HEK293 (cell line): Measurements from ENCODE around the gene NUP62.
A peak's percentile ranks its signal among the peaks of the same experiment; 100 is the strongest.

Experiments used
- CTCF ChIA-PET: fragments of 350-600 bp; formaldehyde crosslinking; extraction: SDS; loops from one replicate; lab custom pipeline; 2021; ENCODE audit warnings: antibody characterized with exemption; lab: Yijun Ruan, JAX
- POLR2A ChIA-PET: fragments of 300-600 bp; formaldehyde crosslinking; extraction: SDS; loops from one replicate; lab custom pipeline; 2020; ENCODE audit warnings: antibody characterized with exemption, inconsistent platforms; lab: Yijun Ruan, JAX
- H3K27ac ChIP-seq: fragments of 200-500 bp; sonication (Bioruptor generic); 2 replicates; pipeline ENCODE4 v1.5.1; 2014; ENCODE audit warnings: low read depth, low read length, control low read depth, inconsistent platforms; ENCODE audit errors: extremely low read depth
- H3K36me3 ChIP-seq, 2 experiments: fragments of 200-500 bp in 1 of 2; sonication (Bioruptor generic) in 1 of 2; 1 replicate in 1 of 2; 2 replicates in 1 of 2; pipeline ENCODE4 v1.5.1; 2014 to 2017; ENCODE audit warnings: inconsistent platforms in 2 of 2, low read length in 2 of 2; ENCODE audit not compliant: control insufficient read depth in 2 of 2, insufficient read depth in 1 of 2
- H3K4me1 ChIP-seq: fragments of 200-500 bp; sonication (Bioruptor generic); 2 replicates; pipeline ENCODE4 v1.5.1; 2014; ENCODE audit warnings: mild to moderate bottlenecking, low read length, inconsistent platforms; ENCODE audit not compliant: control insufficient read depth, insufficient read depth
- H3K4me3 ChIP-seq: 2 replicates; pipeline ENCODE4 v1.5.1; 2011; ENCODE audit warnings: low read depth, mild to moderate bottlenecking, control low read depth, low read length, moderate library complexity
- H3K9me3 ChIP-seq: fragments of 200-500 bp; sonication (Bioruptor generic); 2 replicates; pipeline ENCODE4 v1.5.1; 2014; ENCODE audit warnings: low read depth, low read length, inconsistent platforms; ENCODE audit not compliant: control insufficient read depth, insufficient read depth
- FEZF1 ChIP-seq: fragments of 450-650 bp; formaldehyde crosslinking; IDR thresholded peaks from 2 replicates; pipeline ENCODE4 v1.5.1; 2016; ENCODE audit warnings: missing biosample characterization, missing genetic modification characterization
- GLI2 ChIP-seq: fragments of 450-650 bp; formaldehyde crosslinking; IDR thresholded peaks from 2 replicates; pipeline ENCODE4; 2017; ENCODE audit warnings: missing biosample characterization, missing genetic modification characterization, low read depth, borderline replicate concordance
- SALL2 ChIP-seq: fragments of 450-650 bp; formaldehyde crosslinking; IDR thresholded peaks from 2 replicates; pipeline ENCODE4 v1.5.0; 2017; ENCODE audit warnings: missing biosample characterization, mild to moderate bottlenecking, missing genetic modification characterization, borderline replicate concordance
- SP3 ChIP-seq: fragments of 450-650 bp; formaldehyde crosslinking; IDR thresholded peaks from 2 replicates; pipeline ENCODE4 v1.5.1; 2016; ENCODE audit warnings: missing biosample characterization, missing genetic modification characterization
- TRIM28 ChIP-seq: IDR thresholded peaks from 2 replicates; pipeline ENCODE4 v1.6.1; 2011; ENCODE audit warnings: low read length, control low read depth, borderline replicate concordance
- ZIC2 ChIP-seq: fragments of 450-650 bp; formaldehyde crosslinking; IDR thresholded peaks from 2 replicates; pipeline ENCODE4 v1.5.1; 2016; ENCODE audit warnings: missing biosample characterization, missing genetic modification characterization
- ZNF157 ChIP-seq: fragments of 450-650 bp; formaldehyde crosslinking; IDR thresholded peaks from 2 replicates; pipeline ENCODE4 v1.5.1; 2016; ENCODE audit warnings: missing biosample characterization, missing genetic modification characterization
- ZNF311 ChIP-seq: fragments of 450-650 bp; formaldehyde crosslinking; IDR thresholded peaks from 2 replicates; pipeline ENCODE4 v1.5.1; 2017; ENCODE audit warnings: missing biosample characterization, missing genetic modification characterization, borderline replicate concordance
- ZNF433 ChIP-seq: fragments of 450-650 bp; formaldehyde crosslinking; IDR thresholded peaks from 2 replicates; pipeline ENCODE4 v1.5.1; 2016; ENCODE audit warnings: missing biosample characterization, missing genetic modification characterization, low read depth
- ZNF558 ChIP-seq: fragments of 450-650 bp; formaldehyde crosslinking; IDR thresholded peaks from 2 replicates; pipeline ENCODE4 v1.5.1; 2016; ENCODE audit warnings: missing biosample characterization, missing genetic modification characterization
- ZNF747 ChIP-seq: fragments of 450-650 bp; formaldehyde crosslinking; IDR thresholded peaks from 2 replicates; pipeline ENCODE4 v1.5.1; 2016; ENCODE audit warnings: missing biosample characterization, missing genetic modification characterization
- ZSCAN30 ChIP-seq: fragments of 450-650 bp; IDR thresholded peaks from 2 replicates; pipeline ENCODE4 v1.5.1; 2018; ENCODE audit warnings: missing biosample characterization, mild to moderate bottlenecking, missing genetic modification characterization, moderate library complexity
- TF ChIP-seq, protein P1 (sequence below): fragments of 450-650 bp; formaldehyde crosslinking; IDR thresholded peaks from 2 replicates; pipeline ENCODE4 v1.5.1; 2016; ENCODE audit warnings: missing biosample characterization, missing genetic modification characterization
- TF ChIP-seq, protein P2 (sequence below): fragments of 450-650 bp; formaldehyde crosslinking; IDR thresholded peaks from 2 replicates; pipeline ENCODE4 v1.5.1; 2016; ENCODE audit warnings: missing biosample characterization, missing genetic modification characterization
- TF ChIP-seq, protein P3 (sequence below): fragments of 450-650 bp; formaldehyde crosslinking; IDR thresholded peaks from 2 replicates; pipeline ENCODE4 v1.5.1; 2016; ENCODE audit warnings: missing biosample characterization, missing genetic modification characterization

NUP62 gene

DNA sequence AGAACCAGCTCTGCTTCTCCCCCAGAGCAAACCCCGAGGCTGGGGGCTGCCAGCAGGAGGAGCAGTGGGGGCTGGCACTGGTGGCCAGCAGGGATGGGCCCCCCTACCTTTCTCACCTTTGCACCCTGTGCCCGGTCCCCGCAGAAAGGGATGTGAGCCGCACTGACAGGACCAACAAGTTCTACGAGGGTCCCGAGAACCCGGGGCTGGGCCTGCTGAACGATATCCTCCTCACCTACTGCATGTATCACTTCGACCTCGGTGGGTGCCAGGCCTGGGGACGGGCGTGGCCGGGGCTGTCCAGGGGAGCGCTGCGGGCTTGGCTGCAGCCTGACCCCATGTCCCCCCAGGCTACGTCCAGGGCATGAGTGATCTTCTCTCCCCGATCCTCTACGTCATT lies 45.2 kb downstream of the NUP62 start:
- CTCF ChIA-PET, result no interaction called here
- Histone ChIP-seq H3K27ac (no peak overlapping the region), H3K4me3 (no peak overlapping the region), H3K9me3 (no peaks in the 10 kb centered on the region), H3K36me3 (peaks cover 13 to 57% of the 10 kb centered on the region in 2 experiments; a peak in 2 of 3 replicates), H3K4me1 (no peaks in the 10 kb centered on the region)
- POLR2A ChIA-PET, result interaction anchor here (0.6 to 1.9 kb wide), 2 partner anchors 15 to 19 kb away, joined by 4 to 5 read pairs; no protein-coding TSS in a partner anchor
- TF ChIP-seq ZNF433 (tag by site-specific recombination), result no peak
- TF ChIP-seq SALL2 (tag by site-specific recombination), result no peak
- no peak for TF ChIP-seq TRIM28
- TF ChIP-seq ZNF157 (tag by site-specific recombination), result no peak

DNA sequence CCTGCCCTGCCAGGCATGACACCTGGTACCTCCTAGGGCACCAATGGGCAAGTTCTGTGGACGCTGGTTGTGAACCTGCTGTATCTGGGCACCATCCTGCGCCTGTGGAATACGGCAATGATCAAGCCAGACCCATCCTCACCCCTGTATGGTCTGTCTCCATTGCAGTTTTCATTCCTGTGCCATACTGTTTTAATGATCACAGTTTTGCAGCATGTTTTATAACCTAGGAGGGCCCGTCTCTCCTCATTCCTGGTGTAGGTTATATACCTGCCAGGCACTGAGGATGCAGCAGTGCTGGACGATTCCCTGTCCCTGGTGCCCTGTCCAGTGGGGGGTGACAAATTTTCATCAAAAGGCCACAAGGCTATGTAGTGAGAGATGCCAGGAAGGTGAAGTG lies 46.2 kb downstream of the NUP62 start:
- no peaks in the 10 kb centered on the region for H3K9me3 ChIP-seq
- H3K4me1 ChIP-seq, result peaks cover 4% of the 10 kb centered on the region
- CTCF ChIA-PET, result no interaction called here
- no peak overlapping the region for H3K27ac ChIP-seq
- H3K4me3 ChIP-seq, result no peak overlapping the region
- TF ChIP-seq ZIC2 (tag by site-specific recombination), result no peak
- TF ChIP-seq, protein P1, sequence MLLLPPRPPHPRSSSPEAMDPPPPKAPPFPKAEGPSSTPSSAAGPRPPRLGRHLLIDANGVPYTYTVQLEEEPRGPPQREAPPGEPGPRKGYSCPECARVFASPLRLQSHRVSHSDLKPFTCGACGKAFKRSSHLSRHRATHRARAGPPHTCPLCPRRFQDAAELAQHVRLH (tag by site-specific recombination), result peak; percentile 73; the same call in 1 of the 2 replicates
- TF ChIP-seq TRIM28, result peak; percentile 81; the same call in 1 of the 2 replicates
- TF ChIP-seq SP3 (tag by site-specific recombination), result no peak
- TF ChIP-seq, protein P2, sequence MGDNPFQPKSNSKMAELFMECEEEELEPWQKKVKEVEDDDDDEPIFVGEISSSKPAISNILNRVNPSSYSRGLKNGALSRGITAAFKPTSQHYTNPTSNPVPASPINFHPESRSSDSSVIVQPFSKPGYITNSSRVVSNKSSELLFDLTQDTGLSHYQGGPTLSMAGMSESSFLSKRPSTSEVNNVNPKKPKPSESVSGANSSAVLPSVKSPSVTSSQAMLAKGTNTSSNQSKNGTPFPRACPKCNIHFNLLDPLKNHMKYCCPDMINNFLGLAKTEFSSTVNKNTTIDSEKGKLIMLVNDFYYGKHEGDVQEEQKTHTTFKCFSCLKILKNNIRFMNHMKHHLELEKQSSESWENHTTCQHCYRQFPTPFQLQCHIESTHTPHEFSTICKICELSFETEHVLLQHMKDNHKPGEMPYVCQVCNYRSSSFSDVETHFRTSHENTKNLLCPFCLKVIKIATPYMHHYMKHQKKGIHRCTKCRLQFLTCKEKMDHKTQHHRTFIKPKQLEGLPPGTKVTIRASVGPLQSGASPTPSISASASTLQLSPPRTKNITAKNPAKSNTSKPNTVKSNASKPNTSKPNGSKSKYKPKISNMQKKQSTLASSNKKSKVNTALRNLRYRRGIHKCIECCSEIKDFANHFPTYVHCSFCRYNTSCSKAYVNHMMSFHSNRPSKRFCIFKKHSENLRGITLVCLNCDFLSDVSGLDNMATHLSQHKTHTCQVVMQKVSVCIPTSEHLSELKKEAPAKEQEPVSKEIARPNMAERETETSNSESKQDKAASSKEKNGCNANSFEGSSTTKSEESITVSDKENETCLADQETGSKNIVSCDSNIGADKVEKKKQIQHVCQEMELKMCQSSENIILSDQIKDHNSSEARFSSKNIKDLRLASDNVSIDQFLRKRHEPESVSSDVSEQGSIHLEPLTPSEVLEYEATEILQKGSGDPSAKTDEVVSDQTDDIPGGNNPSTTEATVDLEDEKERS (tag by site-specific recombination), result peak; percentile 85
- TF ChIP-seq, all 188 proteins: peak for 3
- H3K36me3 ChIP-seq, result peaks cover 13 to 62% of the 10 kb centered on the region in 2 experiments; a peak in 2 of 3 replicates
- POLR2A ChIA-PET, result no interaction called here

DNA sequence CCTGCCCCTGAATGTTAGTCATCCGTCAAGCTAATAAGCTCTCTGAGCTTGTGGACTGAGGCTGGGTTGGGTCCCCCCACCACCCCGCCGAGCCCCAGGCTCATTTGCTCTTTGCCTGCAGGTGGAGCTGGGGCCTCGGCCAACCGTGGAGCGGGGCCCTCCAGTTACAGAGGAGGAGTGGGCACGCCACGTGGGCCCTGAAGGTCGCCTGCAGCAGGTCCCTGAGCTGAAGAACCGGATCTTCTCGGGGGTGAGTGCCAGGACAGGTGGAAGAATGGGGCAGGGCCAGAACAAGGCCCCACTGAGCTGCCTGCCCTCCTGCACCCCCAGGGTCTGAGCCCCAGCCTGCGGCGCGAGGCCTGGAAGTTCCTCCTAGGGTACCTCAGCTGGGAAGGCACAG lies 46.7 kb downstream of the NUP62 start:
- no peaks in the 10 kb centered on the region for H3K9me3 ChIP-seq
- peaks cover 13 to 62% of the 10 kb centered on the region in 2 experiments; a peak in 2 of 3 replicates for H3K36me3 ChIP-seq
- TF ChIP-seq ZNF558 (tag by site-specific recombination) (no peak), FEZF1 (no peak), ZNF747 (tag by site-specific recombination) (no peak), ZNF311 (no peak), GLI2 (tag by site-specific recombination) (no peak), ZSCAN30 (tag by site-specific recombination) (no peak)
- TF ChIP-seq, protein P3, sequence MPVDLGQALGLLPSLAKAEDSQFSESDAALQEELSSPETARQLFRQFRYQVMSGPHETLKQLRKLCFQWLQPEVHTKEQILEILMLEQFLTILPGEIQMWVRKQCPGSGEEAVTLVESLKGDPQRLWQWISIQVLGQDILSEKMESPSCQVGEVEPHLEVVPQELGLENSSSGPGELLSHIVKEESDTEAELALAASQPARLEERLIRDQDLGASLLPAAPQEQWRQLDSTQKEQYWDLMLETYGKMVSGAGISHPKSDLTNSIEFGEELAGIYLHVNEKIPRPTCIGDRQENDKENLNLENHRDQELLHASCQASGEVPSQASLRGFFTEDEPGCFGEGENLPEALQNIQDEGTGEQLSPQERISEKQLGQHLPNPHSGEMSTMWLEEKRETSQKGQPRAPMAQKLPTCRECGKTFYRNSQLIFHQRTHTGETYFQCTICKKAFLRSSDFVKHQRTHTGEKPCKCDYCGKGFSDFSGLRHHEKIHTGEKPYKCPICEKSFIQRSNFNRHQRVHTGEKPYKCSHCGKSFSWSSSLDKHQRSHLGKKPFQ (tag by site-specific recombination), result no peak
- TF ChIP-seq, all 188 proteins: peak for 0
- POLR2A ChIA-PET, result interaction anchor here (1.5 kb wide), 1 partner anchor 47 kb away, joined by 12 read pairs; the partner anchor contains the start of gene NUP62
- H3K4me3 ChIP-seq, result no peak overlapping the region
- no peak overlapping the region for H3K27ac ChIP-seq
- H3K4me1 ChIP-seq, result peaks cover 4% of the 10 kb centered on the region
- CTCF ChIA-PET, result interaction anchor here (0.6 kb wide), 1 partner anchor 27 kb away, joined by 3 read pairs; no protein-coding TSS in a partner anchor
